Lower lobe of right lung (tissue), 2 donors: ENCODE results near the gene NDRG2. TPM values are rescaled to one million over a fixed set of nuclear protein-coding genes. Genes with fewer than 3 reads are reported as not detected.
A peak's percentile ranks its signal among the peaks of the same experiment; 100 is the strongest.

ENCODE experiments used
- ATAC-seq, 2 donors: fragments of 200-7000 bp; cut with Tn5 transposase; one replicate each; pipeline ENCODE4 v1.9.1; 2020 to 2022; ENCODE audit warnings: mild to moderate bottlenecking in 2 of 2, moderate library complexity in 2 of 2
- DNase-seq: peaks from one replicate; pipeline ENCODE4 v3.0.0-alpha.2; 2020
- H3K27ac ChIP-seq: fragments of 200-600 bp; one replicate; pipeline ENCODE4 v1.8.0; 2022
- H3K27me3 ChIP-seq: fragments of 200-600 bp; one replicate; pipeline ENCODE4 v1.8.0; 2022; ENCODE audit warnings: low read depth
- H3K36me3 ChIP-seq: fragments of 200-600 bp; one replicate; pipeline ENCODE4 v1.8.0; 2022; ENCODE audit warnings: mild to moderate bottlenecking
- H3K4me1 ChIP-seq: fragments of 200-600 bp; one replicate; pipeline ENCODE4 v1.8.0; 2022
- H3K4me3 ChIP-seq: fragments of 200-600 bp; one replicate; pipeline ENCODE4 v1.8.0; 2022; ENCODE audit warnings: mild to moderate bottlenecking
- H3K9me3 ChIP-seq: fragments of 200-600 bp; one replicate; pipeline ENCODE4 v1.8.0; 2022
- CTCF ChIP-seq: fragments of 200-600 bp; IDR thresholded peaks from one replicate; pipeline ENCODE4 v1.8.0; 2022; ENCODE audit warnings: antibody characterized with exemption, mild to moderate bottlenecking
- intact Hi-C: fragments of 100-400 bp; cut with DNase I; formaldehyde crosslinking; loops from one replicate; pipeline ENCODE4 v1.11.0; 2022
- total RNA-seq: library from RNA; stranded (reverse); fragmentation: NEBNext Ultra II Directional; extraction: Animal tissue kit (Norgen Biotek cat#: 25700); gene quantifications from one replicate; pipeline ENCODE4 v1.2.1, GENCODE V29; 2021
- donor health status: DM: no; HTN: yes; CAD: no; lungs with severe emphysema.

The NDRG2 gene
- total RNA-seq, 1 donor from 2014 or later: 92.7 TPM

- peaks cover 3% of the 10 kb centered on the region for H3K36me3 ChIP-seq
- DNase-seq (no peak), ATAC-seq (no peak)
- H3K4me3 ChIP-seq: no peak overlapping the region
- H3K4me1 ChIP-seq: peaks cover 11% of the 10 kb centered on the region
- H3K9me3 ChIP-seq: no peaks in the 10 kb centered on the region
- peak overlapping the region; percentile 85 for H3K27ac ChIP-seq
- intact Hi-C loops: no loop called here
- no peaks in the 10 kb centered on the region for H3K27me3 ChIP-seq
- TF ChIP-seq CTCF: no peak
Observed at GRCh38 chr14:21026988-21027315, 2.1 kb upstream of the NDRG2 start.

GRCh38 chr14:21026274-21026987 is 1.6 kb upstream of the NDRG2 start:
- H3K27ac ChIP-seq: peak overlapping the region; percentile 85
- ATAC-seq: no peak
- DNase-seq: no peak
- H3K27me3 ChIP-seq: no peaks in the 10 kb centered on the region
- no peaks in the 10 kb centered on the region for H3K9me3 ChIP-seq
- peaks cover 8% of the 10 kb centered on the region for H3K36me3 ChIP-seq
- intact Hi-C loops: no loop called here
- peaks cover 11% of the 10 kb centered on the region for H3K4me1 ChIP-seq
- no peak for TF ChIP-seq CTCF
- H3K4me3 ChIP-seq: no peak overlapping the region

GRCh38 chr14:21025371-21026273 is 761 bp upstream of the NDRG2 start:
- no peaks in the 10 kb centered on the region for H3K9me3 ChIP-seq
- DNase-seq: peak; percentile 71

GRCh38 chr14:21023817-21024584 is 860 bp downstream of the NDRG2 start:
- DNase-seq: no peak
- no peak for TF ChIP-seq CTCF
- H3K36me3 ChIP-seq: peaks cover 33% of the 10 kb centered on the region
- no peaks in the 10 kb centered on the region for H3K27me3 ChIP-seq
- no peaks in the 10 kb centered on the region for H3K9me3 ChIP-seq
- ATAC-seq: peak in 1 of 2 donors; percentile 27
- peak overlapping the region; percentile 85 for H3K27ac ChIP-seq
- intact Hi-C loops: loop anchor here (5.0 kb wide), 1 partner anchor 73 kb away; the partner anchor contains the start of gene ZNF219
- peak overlapping the region; percentile 90 for H3K4me3 ChIP-seq
- H3K4me1 ChIP-seq: peaks cover 17% of the 10 kb centered on the region

More at GRCh38 chr14:21025371-21026273, 761 bp upstream of the NDRG2 start:
- no peak for TF ChIP-seq CTCF
- H3K4me3 ChIP-seq: peak overlapping the region; percentile 90
- H3K36me3 ChIP-seq: peaks cover 17% of the 10 kb centered on the region
- H3K27ac ChIP-seq: peak overlapping the region; percentile 85
- intact Hi-C loops: no loop called here
- peak; percentile 58 to 60 for ATAC-seq
- H3K4me1 ChIP-seq: peaks cover 17% of the 10 kb centered on the region
- H3K27me3 ChIP-seq: no peaks in the 10 kb centered on the region

- peak overlapping the region; percentile 90 for H3K4me3 ChIP-seq
- TF ChIP-seq CTCF: no peak
- intact Hi-C loops: loop anchor here (5.0 kb wide), 1 partner anchor 74 kb away; the partner anchor contains the start of gene ZNF219
- peaks cover 41% of the 10 kb centered on the region for H3K36me3 ChIP-seq
- H3K27me3 ChIP-seq: no peaks in the 10 kb centered on the region
- ATAC-seq: no peak
- peaks cover 17% of the 10 kb centered on the region for H3K4me1 ChIP-seq
- no peaks in the 10 kb centered on the region for H3K9me3 ChIP-seq
- no peak for DNase-seq
- H3K27ac ChIP-seq: peak overlapping the region; percentile 4
Observed at GRCh38 chr14:21023174-21023573, 1.7 kb downstream of the NDRG2 start.
